GM12891 (cell line): ENCODE measurements around the gene KCNK5.

Source experiments
- PAX5 ChIP-seq: IDR thresholded peaks from 2 replicates; pipeline ENCODE4 v1.6.1; 2011; ENCODE audit warnings: low read length, moderate library complexity, mild to moderate bottlenecking; ENCODE audit not compliant: insufficient read depth, severe bottlenecking
- POLR2A ChIP-seq: IDR thresholded peaks from 2 replicates; pipeline ENCODE4 v1.6.1; 2011; ENCODE audit warnings: low read depth, low read length, control low read depth
- POLR2AphosphoS5 ChIP-seq: IDR thresholded peaks from 2 replicates; pipeline ENCODE4 v1.6.1; 2011; ENCODE audit warnings: low read depth, low read length, control low read depth
- POU2F2 ChIP-seq: IDR thresholded peaks from 2 replicates; pipeline ENCODE4 v1.6.1; 2011; ENCODE audit warnings: low read depth, mild to moderate bottlenecking, control low read depth, low read length, moderate library complexity
- SPI1 ChIP-seq: IDR thresholded peaks from 2 replicates; pipeline ENCODE4 v1.6.1; 2011; ENCODE audit warnings: low read depth, low read length, control low read depth
- TAF1 ChIP-seq: IDR thresholded peaks from 2 replicates; pipeline ENCODE4 v1.6.1; 2011; ENCODE audit warnings: low read depth, low read length, control low read depth

DNA sequence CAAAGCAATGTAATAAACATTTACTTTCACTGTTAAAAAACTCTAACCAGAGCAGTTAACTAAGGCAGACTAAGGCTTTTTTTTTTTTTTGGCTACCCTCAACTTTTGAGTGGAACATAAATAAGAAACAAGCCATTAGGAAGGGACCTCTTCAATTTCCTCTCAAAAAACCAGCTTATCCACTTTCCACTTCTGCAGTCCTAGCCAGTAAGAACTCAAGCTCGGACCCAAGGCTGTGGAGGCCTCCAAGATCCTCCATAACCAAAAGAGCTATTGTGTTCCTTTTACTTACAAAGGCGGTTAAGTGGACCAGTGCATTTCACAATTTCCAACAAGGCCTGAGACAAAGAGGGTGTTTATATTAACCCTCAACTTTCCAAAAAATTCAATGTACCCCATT is 5.3 kb downstream of the KCNK5 start:
- TF ChIP-seq POLR2A: no peak
- TF ChIP-seq TAF1: no peak
- TF ChIP-seq POLR2AphosphoS5: no peak
- no peak for TF ChIP-seq POU2F2
- TF ChIP-seq PAX5: no peak
- TF ChIP-seq SPI1: no peak
